Neural cell (in vitro differentiated cells): ENCODE data around the gene DLK2. TPM values are rescaled to one million over a fixed set of nuclear protein-coding genes. Genes with fewer than 3 reads are reported as not detected.

Source experiments
- H2AFZ ChIP-seq: fragments of 200-600, 300-800 bp; sonication (generic), shearing (Covaris generic); 2 replicates; pipeline ENCODE4 v1.6.0; 2014; ENCODE audit warnings: low read depth, mild to moderate bottlenecking, antibody characterized with exemption, low read length, moderate library complexity
- H3F3A ChIP-seq: fragments of 200-600 bp; shearing (Covaris generic); 2 replicates; pipeline ENCODE4 v1.6.1; 2016; ENCODE audit warnings: mild to moderate bottlenecking, moderate library complexity, mixed read lengths, antibody characterized with exemption, low read length; ENCODE audit not compliant: insufficient read depth, poor library complexity, severe bottlenecking
- H3K27ac ChIP-seq: fragments of 200-600, 300-800 bp; sonication (generic), shearing (Covaris generic); 2 replicates; pipeline ENCODE4 v1.5.1; 2014; ENCODE audit warnings: mild to moderate bottlenecking, low read length, moderate library complexity
- H3K27me3 ChIP-seq: fragments of 300-800, 200-600 bp; sonication (generic), shearing (Covaris generic); 2 replicates; pipeline ENCODE4 v1.6.0; 2014; ENCODE audit warnings: mild to moderate bottlenecking, low read depth, low read length, moderate library complexity; ENCODE audit not compliant: insufficient read depth
- H3K36me3 ChIP-seq: fragments of 300-800, 200-600 bp; sonication (generic), shearing (Covaris generic); 2 replicates; pipeline ENCODE4 v1.5.1; 2014; ENCODE audit warnings: mild to moderate bottlenecking, antibody characterized with exemption, low read length, moderate library complexity; ENCODE audit not compliant: insufficient read depth
- H3K4me2 ChIP-seq: fragments of 300-800, 200-600 bp; sonication (generic), shearing (Covaris generic); 2 replicates; pipeline ENCODE4 v1.6.0; 2014; ENCODE audit warnings: mild to moderate bottlenecking, low read length
- H3K4me3 ChIP-seq: fragments of 300-800, 200-600 bp; sonication (generic), shearing (Covaris generic); 2 replicates; pipeline ENCODE4 v1.5.1; 2014; ENCODE audit warnings: mild to moderate bottlenecking, low read length, moderate library complexity
- H3K79me2 ChIP-seq: fragments of 200-600 bp; shearing (Covaris generic); replicated peaks from 2 replicates; pipeline ENCODE4 v1.6.0; 2014; ENCODE audit warnings: mild to moderate bottlenecking, low read length, moderate library complexity; ENCODE audit not compliant: insufficient read depth
- H3K9ac ChIP-seq: fragments of 300-800, 200-600 bp; sonication (generic), shearing (Covaris generic); 2 replicates; pipeline ENCODE4 v1.6.1; 2016; ENCODE audit warnings: mild to moderate bottlenecking, low read length, mixed read lengths
- H3K9me2 ChIP-seq: fragments of 200-600 bp; shearing (Covaris generic); 2 replicates; pipeline ENCODE4 v1.6.1; 2016; ENCODE audit warnings: mild to moderate bottlenecking, low read length, mixed read lengths; ENCODE audit not compliant: insufficient read depth
- H3K9me3 ChIP-seq: fragments of 200-600, 300-800 bp; sonication (generic), shearing (Covaris generic); 2 replicates; pipeline ENCODE4 v1.6.1; 2016; ENCODE audit warnings: mild to moderate bottlenecking, mixed run types, low read length, moderate library complexity, mixed read lengths
- H4K20me1 ChIP-seq: fragments of 200-600 bp; shearing (Covaris generic); 2 replicates; pipeline ENCODE4 v1.6.1; 2016; ENCODE audit warnings: mild to moderate bottlenecking, mixed run types; ENCODE audit not compliant: insufficient read depth
- CTCF ChIP-seq: fragments of 450-650 bp; IDR thresholded peaks from 2 replicates; pipeline ENCODE4 v1.5.1; 2014; ENCODE audit warnings: antibody characterized with exemption, mild to moderate bottlenecking, moderate library complexity; ENCODE audit not compliant: poor library complexity, severe bottlenecking
- EP300 ChIP-seq: fragments of 450-650 bp; conservative IDR thresholded peaks from 2 replicates; pipeline ENCODE4 v1.6.1; 2014; ENCODE audit warnings: antibody characterized with exemption, mild to moderate bottlenecking, moderate library complexity; ENCODE audit not compliant: poor library complexity, severe bottlenecking
- EZH2 ChIP-seq: fragments of 200-600, 300-800 bp; shearing (Covaris generic), sonication (generic); IDR thresholded peaks from 2 replicates; pipeline ENCODE4 v1.6.1; 2014; ENCODE audit warnings: antibody characterized with exemption, low read length, borderline replicate concordance, mild to moderate bottlenecking; ENCODE audit not compliant: insufficient read depth, poor library complexity, severe bottlenecking
- MXI1 ChIP-seq: fragments of 450-650 bp; conservative IDR thresholded peaks from 2 replicates; pipeline ENCODE4 v1.6.1; 2014; ENCODE audit warnings: antibody characterized with exemption, mild to moderate bottlenecking; ENCODE audit not compliant: poor library complexity, severe bottlenecking
- POLR2AphosphoS5 ChIP-seq: IDR thresholded peaks from 2 replicates; pipeline ENCODE4 v1.6.1; 2012
- RAD21 ChIP-seq: fragments of 450-650 bp; conservative IDR thresholded peaks from 2 replicates; pipeline ENCODE4 v1.6.1; 2014; ENCODE audit warnings: antibody characterized with exemption, mild to moderate bottlenecking, moderate library complexity
- REST ChIP-seq: IDR thresholded peaks from 2 replicates; pipeline ENCODE4 v1.6.1; 2012; ENCODE audit warnings: borderline replicate concordance
- SMC3 ChIP-seq: fragments of 450-650 bp; conservative IDR thresholded peaks from 2 replicates; pipeline ENCODE4 v1.6.1; 2014; ENCODE audit warnings: antibody characterized with exemption, mild to moderate bottlenecking, moderate library complexity; ENCODE audit not compliant: poor library complexity
- TAF1 ChIP-seq: IDR thresholded peaks from 2 replicates; pipeline ENCODE4 v1.6.1; 2012; ENCODE audit warnings: low read depth
- polyA plus RNA-seq: library from polyadenylated mRNA; depleted of rRNA; stranded (reverse); fragments of >200 nt; gene quantifications from 2 replicates; pipeline ENCODE4 v1.2.3, GENCODE V29; 2014

Gene DLK2
- polyA plus RNA-seq, 1 donor from 2014 or later = 19.8 TPM

GRCh38 chr6:43451348-43451747 is 4.0 kb downstream of the DLK2 start:
- H2AFZ ChIP-seq = no peak overlapping the region
- TF ChIP-seq RAD21 = no peak
- no peak for TF ChIP-seq CTCF
- no peak for TF ChIP-seq EZH2
- TF ChIP-seq EP300 = no peak
- no peak for TF ChIP-seq MXI1
- TF ChIP-seq TAF1 = no peak
- TF ChIP-seq POLR2AphosphoS5 = no peak
- TF ChIP-seq SMC3 = no peak
- no peak for TF ChIP-seq REST
- H3K9me2 ChIP-seq = no peaks in the 10 kb centered on the region
- no peaks in the 10 kb centered on the region for H3K9me3 ChIP-seq
- H3K9ac ChIP-seq = no peak overlapping the region
- no peaks in the 10 kb centered on the region for H3K36me3 ChIP-seq
- H3K4me3 ChIP-seq = no peak overlapping the region
- no peaks in the 10 kb centered on the region for H3K79me2 ChIP-seq
- no peaks in the 10 kb centered on the region for H4K20me1 ChIP-seq
- H3K27ac ChIP-seq = no peak overlapping the region
- no peaks in the 10 kb centered on the region for H3F3A ChIP-seq
- no peaks in the 10 kb centered on the region for H3K27me3 ChIP-seq
- H3K4me2 ChIP-seq = no peak overlapping the region

- Histone ChIP-seq H3K9ac (no peak overlapping the region), H3K9me2 (no peaks in the 10 kb centered on the region), H4K20me1 (no peaks in the 10 kb centered on the region), H3K79me2 (no peaks in the 10 kb centered on the region), H2AFZ (no peak overlapping the region), H3K4me2 (no peak overlapping the region), H3K27me3 (no peaks in the 10 kb centered on the region), H3K36me3 (no peaks in the 10 kb centered on the region), H3F3A (no peaks in the 10 kb centered on the region), H3K4me3 (no peak overlapping the region), H3K27ac (no peak overlapping the region), H3K9me3 (no peaks in the 10 kb centered on the region)
- TF ChIP-seq CTCF (no peak), POLR2AphosphoS5 (no peak), REST (no peak)
Measured at GRCh38 chr6:43450699-43451131, 4.6 kb downstream of the DLK2 start.
